WTC11 (cell line): Measurements from ENCODE around the gene PNP. TPM values are rescaled to one million over a fixed set of nuclear protein-coding genes. Genes with fewer than 3 reads are reported as not detected.

Experiments
- ATAC-seq: fragments of 200-7000 bp; cut with Tn5 transposase; 2 replicates; pipeline ENCODE4 v1.10.0; 2021; ENCODE audit warnings: mild to moderate bottlenecking, moderate library complexity
- CTCF ChIA-PET: fragments of 300-600 bp; sonication (Branson Sonifier 250); formaldehyde crosslinking; loops from one replicate; lab custom pipeline; 2021; ENCODE audit warnings: antibody characterized with exemption; lab: Charles Lee
- POLR2A ChIA-PET: fragments of 350-600 bp; sonication (Branson Sonifier 250); formaldehyde crosslinking; loops from one replicate; lab custom pipeline; 2021; ENCODE audit warnings: antibody characterized with exemption; lab: Charles Lee
- DNase-seq: peaks from one replicate; pipeline ENCODE4 v3.0.0; 2021; ENCODE audit warnings: low spot score
- H3K27ac Mint-ChIP-seq: 2 replicates; pipeline ENCODE4 v1.8.0; 2021; ENCODE audit warnings: mixed read lengths
- H3K27me3 Mint-ChIP-seq: 2 replicates; pipeline ENCODE4 v1.8.0; 2021; ENCODE audit warnings: low read depth, mild to moderate bottlenecking, moderate library complexity, mixed read lengths
- H3K36me3 Mint-ChIP-seq: 2 replicates; pipeline ENCODE4 v1.8.0; 2021; ENCODE audit warnings: mixed read lengths
- H3K4me1 Mint-ChIP-seq: 2 replicates; pipeline ENCODE4 v1.8.0; 2022; ENCODE audit warnings: mixed read lengths
- H3K4me3 Mint-ChIP-seq: 2 replicates; pipeline ENCODE4 v1.8.0; 2021; ENCODE audit warnings: mild to moderate bottlenecking, moderate library complexity, mixed read lengths
- H3K9me3 Mint-ChIP-seq: 2 replicates; pipeline ENCODE4 v1.8.0; 2021; ENCODE audit warnings: mixed read lengths
- CDX4 ChIP-seq: fragments of 250-450 bp; sonication (Bioruptor Pico); IDR thresholded peaks from 2 replicates; pipeline ENCODE4 v1.9.0; 2021; ENCODE audit warnings: moderate library complexity, mild to moderate bottlenecking, inconsistent platforms, borderline replicate concordance
- FOXP1 ChIP-seq: sonication (generic); formaldehyde crosslinking; IDR thresholded peaks from 2 replicates; pipeline ENCODE4 v1.8.0; 2022; ENCODE audit warnings: missing genetic modification reagents, mild to moderate bottlenecking, moderate library complexity, borderline replicate concordance
- IRF1 ChIP-seq: sonication (generic); formaldehyde crosslinking; IDR thresholded peaks from 2 replicates; pipeline ENCODE4 v1.8.0; 2023; ENCODE audit warnings: missing genetic modification reagents
- MYBL2 ChIP-seq: sonication (generic); formaldehyde crosslinking; IDR thresholded peaks from 2 replicates; pipeline ENCODE4 v1.8.1; 2023; ENCODE audit warnings: mild to moderate bottlenecking, moderate library complexity, missing genetic modification reagents
- NFE2L1 ChIP-seq: sonication (generic); formaldehyde crosslinking; IDR thresholded peaks from 2 replicates; pipeline ENCODE4 v1.8.1; 2023; ENCODE audit warnings: missing genetic modification reagents
- TEAD4 ChIP-seq: sonication (generic); formaldehyde crosslinking; IDR thresholded peaks from 2 replicates; pipeline ENCODE4 v1.8.0; 2022; ENCODE audit warnings: mild to moderate bottlenecking, missing genetic modification reagents
- ZNF396 ChIP-seq: fragments of 250-450 bp; sonication (Bioruptor Pico); IDR thresholded peaks from 2 replicates; pipeline ENCODE4 v1.8.0; 2021; ENCODE audit warnings: mild to moderate bottlenecking, moderate library complexity, borderline replicate concordance
- total RNA-seq: library from RNA; stranded (reverse); gene quantifications from 3 replicates; pipeline ENCODE4 v1.2.3, GENCODE V29; 2021
- TF ChIP-seq, protein P1 (sequence below): sonication (generic); formaldehyde crosslinking; IDR thresholded peaks from 2 replicates; pipeline ENCODE4 v1.8.0; 2022; ENCODE audit warnings: missing genetic modification reagents
- TF ChIP-seq, protein P2 (sequence below): sonication (generic); formaldehyde crosslinking; IDR thresholded peaks from 2 replicates; pipeline ENCODE4 v1.8.0; 2023; ENCODE audit warnings: missing genetic modification reagents, mild to moderate bottlenecking, borderline replicate concordance
- TF ChIP-seq, protein P3 (sequence below): sonication (generic); formaldehyde crosslinking; IDR thresholded peaks from 2 replicates; pipeline ENCODE4 v1.8.0; 2023; ENCODE audit warnings: mild to moderate bottlenecking, missing genetic modification reagents

The PNP gene
- total RNA-seq, 1 experiment from 2014 or later = 95.8 TPM

GRCh38 chr14:20469242-20469889 lies at the start of gene PNP (continued):
- TF ChIP-seq, protein P1, sequence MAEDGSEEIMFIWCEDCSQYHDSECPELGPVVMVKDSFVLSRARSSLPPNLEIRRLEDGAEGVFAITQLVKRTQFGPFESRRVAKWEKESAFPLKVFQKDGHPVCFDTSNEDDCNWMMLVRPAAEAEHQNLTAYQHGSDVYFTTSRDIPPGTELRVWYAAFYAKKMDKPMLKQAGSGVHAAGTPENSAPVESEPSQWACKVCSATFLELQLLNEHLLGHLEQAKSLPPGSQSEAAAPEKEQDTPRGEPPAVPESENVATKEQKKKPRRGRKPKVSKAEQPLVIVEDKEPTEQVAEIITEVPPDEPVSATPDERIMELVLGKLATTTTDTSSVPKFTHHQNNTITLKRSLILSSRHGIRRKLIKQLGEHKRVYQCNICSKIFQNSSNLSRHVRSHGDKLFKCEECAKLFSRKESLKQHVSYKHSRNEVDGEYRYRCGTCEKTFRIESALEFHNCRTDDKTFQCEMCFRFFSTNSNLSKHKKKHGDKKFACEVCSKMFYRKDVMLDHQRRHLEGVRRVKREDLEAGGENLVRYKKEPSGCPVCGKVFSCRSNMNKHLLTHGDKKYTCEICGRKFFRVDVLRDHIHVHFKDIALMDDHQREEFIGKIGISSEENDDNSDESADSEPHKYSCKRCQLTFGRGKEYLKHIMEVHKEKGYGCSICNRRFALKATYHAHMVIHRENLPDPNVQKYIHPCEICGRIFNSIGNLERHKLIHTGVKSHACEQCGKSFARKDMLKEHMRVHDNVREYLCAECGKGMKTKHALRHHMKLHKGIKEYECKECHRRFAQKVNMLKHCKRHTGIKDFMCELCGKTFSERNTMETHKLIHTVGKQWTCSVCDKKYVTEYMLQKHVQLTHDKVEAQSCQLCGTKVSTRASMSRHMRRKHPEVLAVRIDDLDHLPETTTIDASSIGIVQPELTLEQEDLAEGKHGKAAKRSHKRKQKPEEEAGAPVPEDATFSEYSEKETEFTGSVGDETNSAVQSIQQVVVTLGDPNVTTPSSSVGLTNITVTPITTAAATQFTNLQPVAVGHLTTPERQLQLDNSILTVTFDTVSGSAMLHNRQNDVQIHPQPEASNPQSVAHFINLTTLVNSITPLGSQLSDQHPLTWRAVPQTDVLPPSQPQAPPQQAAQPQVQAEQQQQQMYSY (CRISPR knock-in tag) = peak; percentile 91
- TF ChIP-seq NFE2L1 (CRISPR knock-in tag) (peak; percentile 51; the same call in 1 of the 2 replicates), TEAD4 (CRISPR knock-in tag) (peak; percentile 31; the same call in 1 of the 2 replicates), IRF1 (CRISPR knock-in tag) (0 out of 2 replicates have a peak, but pooled peaks have one; percentile 70), ZNF396 (CRISPR knock-in tag) (no peak), MYBL2 (CRISPR knock-in tag) (0 out of 2 replicates have a peak, but pooled peaks have one; percentile 14), CDX4 (CRISPR knock-in tag) (no peak)
- TF ChIP-seq, protein P2, sequence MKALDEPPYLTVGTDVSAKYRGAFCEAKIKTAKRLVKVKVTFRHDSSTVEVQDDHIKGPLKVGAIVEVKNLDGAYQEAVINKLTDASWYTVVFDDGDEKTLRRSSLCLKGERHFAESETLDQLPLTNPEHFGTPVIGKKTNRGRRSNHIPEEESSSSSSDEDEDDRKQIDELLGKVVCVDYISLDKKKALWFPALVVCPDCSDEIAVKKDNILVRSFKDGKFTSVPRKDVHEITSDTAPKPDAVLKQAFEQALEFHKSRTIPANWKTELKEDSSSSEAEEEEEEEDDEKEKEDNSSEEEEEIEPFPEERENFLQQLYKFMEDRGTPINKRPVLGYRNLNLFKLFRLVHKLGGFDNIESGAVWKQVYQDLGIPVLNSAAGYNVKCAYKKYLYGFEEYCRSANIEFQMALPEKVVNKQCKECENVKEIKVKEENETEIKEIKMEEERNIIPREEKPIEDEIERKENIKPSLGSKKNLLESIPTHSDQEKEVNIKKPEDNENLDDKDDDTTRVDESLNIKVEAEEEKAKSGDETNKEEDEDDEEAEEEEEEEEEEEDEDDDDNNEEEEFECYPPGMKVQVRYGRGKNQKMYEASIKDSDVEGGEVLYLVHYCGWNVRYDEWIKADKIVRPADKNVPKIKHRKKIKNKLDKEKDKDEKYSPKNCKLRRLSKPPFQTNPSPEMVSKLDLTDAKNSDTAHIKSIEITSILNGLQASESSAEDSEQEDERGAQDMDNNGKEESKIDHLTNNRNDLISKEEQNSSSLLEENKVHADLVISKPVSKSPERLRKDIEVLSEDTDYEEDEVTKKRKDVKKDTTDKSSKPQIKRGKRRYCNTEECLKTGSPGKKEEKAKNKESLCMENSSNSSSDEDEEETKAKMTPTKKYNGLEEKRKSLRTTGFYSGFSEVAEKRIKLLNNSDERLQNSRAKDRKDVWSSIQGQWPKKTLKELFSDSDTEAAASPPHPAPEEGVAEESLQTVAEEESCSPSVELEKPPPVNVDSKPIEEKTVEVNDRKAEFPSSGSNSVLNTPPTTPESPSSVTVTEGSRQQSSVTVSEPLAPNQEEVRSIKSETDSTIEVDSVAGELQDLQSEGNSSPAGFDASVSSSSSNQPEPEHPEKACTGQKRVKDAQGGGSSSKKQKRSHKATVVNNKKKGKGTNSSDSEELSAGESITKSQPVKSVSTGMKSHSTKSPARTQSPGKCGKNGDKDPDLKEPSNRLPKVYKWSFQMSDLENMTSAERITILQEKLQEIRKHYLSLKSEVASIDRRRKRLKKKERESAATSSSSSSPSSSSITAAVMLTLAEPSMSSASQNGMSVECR (CRISPR knock-in tag) = peak; percentile 17; the same call in 1 of the 2 replicates
- TF ChIP-seq, protein P3, sequence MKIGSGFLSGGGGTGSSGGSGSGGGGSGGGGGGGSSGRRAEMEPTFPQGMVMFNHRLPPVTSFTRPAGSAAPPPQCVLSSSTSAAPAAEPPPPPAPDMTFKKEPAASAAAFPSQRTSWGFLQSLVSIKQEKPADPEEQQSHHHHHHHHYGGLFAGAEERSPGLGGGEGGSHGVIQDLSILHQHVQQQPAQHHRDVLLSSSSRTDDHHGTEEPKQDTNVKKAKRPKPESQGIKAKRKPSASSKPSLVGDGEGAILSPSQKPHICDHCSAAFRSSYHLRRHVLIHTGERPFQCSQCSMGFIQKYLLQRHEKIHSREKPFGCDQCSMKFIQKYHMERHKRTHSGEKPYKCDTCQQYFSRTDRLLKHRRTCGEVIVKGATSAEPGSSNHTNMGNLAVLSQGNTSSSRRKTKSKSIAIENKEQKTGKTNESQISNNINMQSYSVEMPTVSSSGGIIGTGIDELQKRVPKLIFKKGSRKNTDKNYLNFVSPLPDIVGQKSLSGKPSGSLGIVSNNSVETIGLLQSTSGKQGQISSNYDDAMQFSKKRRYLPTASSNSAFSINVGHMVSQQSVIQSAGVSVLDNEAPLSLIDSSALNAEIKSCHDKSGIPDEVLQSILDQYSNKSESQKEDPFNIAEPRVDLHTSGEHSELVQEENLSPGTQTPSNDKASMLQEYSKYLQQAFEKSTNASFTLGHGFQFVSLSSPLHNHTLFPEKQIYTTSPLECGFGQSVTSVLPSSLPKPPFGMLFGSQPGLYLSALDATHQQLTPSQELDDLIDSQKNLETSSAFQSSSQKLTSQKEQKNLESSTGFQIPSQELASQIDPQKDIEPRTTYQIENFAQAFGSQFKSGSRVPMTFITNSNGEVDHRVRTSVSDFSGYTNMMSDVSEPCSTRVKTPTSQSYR (CRISPR knock-in tag) = 0 out of 2 replicates have a peak, but pooled peaks have one; percentile 59

DNA sequence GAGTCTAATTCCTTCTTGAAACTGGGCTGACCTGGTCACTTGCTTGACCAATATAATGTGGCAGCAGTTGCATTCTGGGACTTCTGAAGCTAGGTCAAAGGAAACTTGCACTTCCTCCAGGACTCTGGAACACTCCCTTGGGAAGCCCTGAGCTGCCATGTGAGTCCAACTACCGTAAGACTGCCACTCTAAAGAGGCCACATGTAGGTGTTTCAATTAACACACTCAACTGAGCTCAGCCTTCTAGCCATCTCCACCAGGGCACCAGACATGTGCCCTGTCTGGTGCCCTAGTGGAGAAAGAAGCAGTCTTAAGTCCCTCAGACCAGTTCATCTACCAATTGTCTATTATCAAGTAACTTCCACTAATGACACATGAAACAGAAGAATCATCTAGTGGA lies 49.8 kb upstream of the PNP start:
- Mint-ChIP-seq H3K27ac (no peak overlapping the region), H3K36me3 (no peaks in the 10 kb centered on the region)
- DNase-seq (no peak), ATAC-seq (no peak)
- TF ChIP-seq FOXP1 (CRISPR knock-in tag) = no peak
- TF ChIP-seq, all 79 proteins: peak for 0
- POLR2A ChIA-PET = interaction anchor here (1.1 kb wide), 1 partner anchor 76 kb away, joined by 4 read pairs; the partner anchor contains the start of gene PARP2
- Mint-ChIP-seq H3K4me1 (peaks cover 25% of the 10 kb centered on the region), H3K9me3 (no peaks in the 10 kb centered on the region), H3K4me3 (no peak overlapping the region), H3K27me3 (no peaks in the 10 kb centered on the region; the same call in 1 of the 2 replicates)
- CTCF ChIA-PET = no interaction called here
